Measurements from ENCODE around the gene RAI1. TPM values are rescaled to one million over a fixed set of nuclear protein-coding genes. Genes with fewer than 3 reads are reported as not detected.

RAI1 gene
- total RNA-seq, 1 donor from 2014 or later, result 38.1 TPM

DNA sequence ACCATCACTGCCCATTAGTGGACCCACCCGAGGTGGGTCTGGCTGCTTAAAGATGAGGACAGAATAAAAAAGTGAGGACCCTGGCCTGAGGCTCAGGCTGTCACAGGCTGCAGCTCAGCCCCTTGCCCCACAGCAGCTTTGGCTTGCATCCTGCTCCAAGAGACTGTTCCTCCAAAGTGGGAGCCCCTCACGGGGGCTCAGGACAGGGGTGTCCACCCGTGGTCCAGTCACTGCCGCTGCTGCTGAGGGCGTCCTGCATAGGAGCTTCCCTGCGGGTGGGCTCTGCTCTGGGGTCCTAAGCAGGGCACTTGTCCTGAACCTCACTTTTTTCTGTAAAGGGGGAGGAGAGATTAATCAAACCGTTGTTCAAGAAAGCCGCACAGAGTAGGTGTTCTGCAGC lies 107.7 kb downstream of the RAI1 start:
- ATAC-seq, result no peak
- no peaks in the 10 kb centered on the region for H3K9me3 ChIP-seq
- no peaks in the 10 kb centered on the region for H3K27me3 ChIP-seq
- no peak for TF ChIP-seq CTCF (IDR thresholded peaks at IDR 0.05)
- no peak overlapping the region for H3K27ac ChIP-seq
- H3K4me1 ChIP-seq, result peaks cover 26% of the 10 kb centered on the region
- DNase-seq, result no peak
- intact Hi-C loops (cut with DNase I), result no loop called here
- H3K36me3 ChIP-seq, result peaks cover 7% of the 10 kb centered on the region
- H3K4me3 ChIP-seq, result no peak overlapping the region

DNA sequence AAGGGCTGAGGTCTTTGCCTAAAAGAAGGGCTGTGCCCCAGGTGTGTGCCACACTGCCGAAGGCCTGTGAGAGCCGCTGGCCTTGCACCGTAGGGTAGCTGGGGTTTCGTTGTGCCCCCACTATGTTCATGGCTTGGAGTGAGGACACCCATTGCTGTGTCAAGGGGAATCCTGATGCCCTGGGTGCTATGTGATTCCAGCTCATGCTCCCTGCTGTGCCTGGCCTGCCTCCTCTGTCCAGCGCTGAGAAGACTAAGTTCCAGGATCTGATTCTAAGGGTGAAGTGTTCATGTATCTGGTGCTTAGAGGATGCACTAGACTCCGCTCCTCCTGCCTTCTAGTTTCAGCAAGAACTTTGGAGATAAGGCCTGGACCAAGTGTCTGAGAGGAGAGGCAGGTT lies 108.2 kb downstream of the RAI1 start:
- DNase-seq, result no peak
- H3K27ac ChIP-seq, result no peak overlapping the region
- intact Hi-C loops (cut with DNase I), result no loop called here

DNA sequence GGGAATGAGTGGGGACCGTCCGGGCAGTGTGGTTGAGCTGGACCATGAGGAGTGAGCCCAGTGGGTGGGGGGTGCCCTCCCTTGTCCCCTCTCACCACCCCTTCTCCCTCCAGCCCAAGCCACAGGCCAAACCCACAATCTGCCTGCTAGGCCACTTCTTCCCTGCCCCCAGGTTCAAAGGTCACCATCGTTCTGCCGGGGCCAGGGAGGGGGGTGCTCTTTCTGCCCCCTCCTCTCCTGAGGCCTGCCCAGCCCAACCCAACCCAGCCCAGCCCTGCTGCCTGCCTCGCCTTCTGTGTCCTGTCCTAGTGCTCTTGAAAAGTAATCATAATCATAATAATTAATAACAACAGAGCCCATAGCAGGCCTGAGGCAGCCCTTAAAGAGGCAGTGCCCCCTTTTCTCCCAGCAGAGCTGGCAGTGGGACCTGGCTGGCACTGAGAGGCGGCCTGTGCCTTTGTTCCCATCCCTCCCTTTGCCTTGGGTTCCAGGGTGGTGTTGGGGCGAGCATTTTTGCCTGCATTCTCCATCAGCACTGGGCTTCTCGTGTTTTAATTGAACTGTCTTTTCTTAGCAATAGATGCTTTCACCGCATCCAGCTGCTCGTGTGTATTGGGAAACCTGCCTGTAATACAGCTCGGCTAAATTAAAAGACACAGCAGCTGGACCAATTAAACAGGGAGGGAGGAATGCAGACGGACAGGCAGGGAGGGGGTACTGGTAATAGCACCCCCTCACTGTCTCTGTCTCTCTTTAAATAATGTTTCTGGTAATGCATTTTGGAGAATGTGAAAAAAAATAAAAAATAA lies 108.8 kb downstream of the RAI1 start:
- Histone ChIP-seq H3K27me3 (no peaks in the 10 kb centered on the region), H3K4me1 (peaks cover 15% of the 10 kb centered on the region), H3K4me3 (no peak overlapping the region), H3K27ac (no peak overlapping the region), H3K9me3 (no peaks in the 10 kb centered on the region), H3K36me3 (peaks cover 18% of the 10 kb centered on the region)
- no peak for TF ChIP-seq CTCF (IDR thresholded peaks at IDR 0.05)
- ATAC-seq (no peak), DNase-seq (no peak)
- intact Hi-C loops (cut with DNase I), result no loop called here

More for the DNA sequence above, 108.2 kb downstream of the RAI1 start:
- Histone ChIP-seq H3K4me1 (peaks cover 22% of the 10 kb centered on the region), H3K9me3 (no peaks in the 10 kb centered on the region), H3K27me3 (no peaks in the 10 kb centered on the region), H3K4me3 (no peak overlapping the region), H3K36me3 (peaks cover 12% of the 10 kb centered on the region)
- no peak for TF ChIP-seq CTCF (IDR thresholded peaks at IDR 0.05)
- no peak for ATAC-seq

DNA sequence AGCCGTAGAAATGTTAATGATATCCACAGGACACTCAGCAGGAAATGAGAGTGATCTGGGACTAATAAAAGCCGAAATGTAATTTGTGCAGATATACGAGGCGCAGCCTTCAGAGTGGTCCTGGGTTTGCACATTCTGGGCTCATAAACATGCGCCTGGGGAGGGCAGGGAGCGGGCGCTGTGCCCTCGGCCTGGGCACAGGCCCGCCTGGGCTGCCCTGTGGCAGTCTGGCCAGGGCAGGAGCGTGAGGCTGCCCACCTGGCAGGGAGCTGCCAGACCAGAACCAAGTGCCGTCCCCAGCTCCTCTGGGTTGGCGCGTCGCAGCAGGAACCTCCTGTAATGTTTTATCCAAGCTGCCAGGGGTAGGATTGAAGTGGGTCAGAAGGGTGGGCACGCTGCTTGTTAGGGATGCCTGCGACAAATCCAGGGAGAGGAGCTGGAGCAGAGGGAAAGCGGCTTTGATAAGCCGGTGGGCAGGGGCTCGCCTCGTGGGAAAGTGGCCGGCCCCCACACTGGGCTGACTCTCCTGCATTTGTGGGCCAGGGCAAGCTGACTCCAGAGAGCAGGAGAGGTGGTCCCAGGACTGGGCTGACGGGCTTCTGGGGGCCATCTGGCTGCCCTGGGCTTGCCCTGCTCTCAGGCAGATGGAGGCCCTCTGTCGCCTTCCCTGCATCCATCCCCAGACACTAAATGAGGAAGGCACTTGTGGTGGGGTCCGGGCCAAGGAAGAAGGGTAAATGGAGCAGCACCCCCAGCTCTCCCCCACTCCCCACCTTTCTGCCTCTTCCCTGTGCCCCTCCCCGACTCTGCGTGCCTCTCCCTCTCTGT lies 109.6 kb downstream of the RAI1 start:
- Histone ChIP-seq H3K4me1 (peaks cover 13% of the 10 kb centered on the region), H3K9me3 (no peaks in the 10 kb centered on the region), H3K27ac (no peak overlapping the region), H3K4me3 (no peak overlapping the region), H3K36me3 (peaks cover 26% of the 10 kb centered on the region), H3K27me3 (no peaks in the 10 kb centered on the region)
- TF ChIP-seq CTCF (IDR thresholded peaks at IDR 0.05), result no peak
- DNase-seq, result no peak
- no peak for ATAC-seq
- intact Hi-C loops (cut with DNase I), result no loop called here

GRCh38 chr17:17792037-17792550 lies 110.8 kb downstream of the RAI1 start:
- Histone ChIP-seq H3K27ac (no peak overlapping the region), H3K36me3 (peaks cover 37% of the 10 kb centered on the region), H3K27me3 (no peaks in the 10 kb centered on the region), H3K9me3 (no peaks in the 10 kb centered on the region), H3K4me3 (no peak overlapping the region), H3K4me1 (peaks cover 13% of the 10 kb centered on the region)
- intact Hi-C loops (cut with DNase I), result no loop called here
- DNase-seq, result no peak
- ATAC-seq, result no peak
- no peak for TF ChIP-seq CTCF (IDR thresholded peaks at IDR 0.05)
